GM12892 (cell line): ENCODE results near the gene NOVA1.

Experiments used
- POLR2A ChIP-seq: IDR thresholded peaks from 2 replicates; pipeline ENCODE4 v1.6.1; 2011; ENCODE audit warnings: low read depth, low read length, control low read depth
- POLR2AphosphoS5 ChIP-seq: IDR thresholded peaks from 2 replicates; pipeline ENCODE4 v1.6.1; 2011; ENCODE audit warnings: low read depth, low read length, control low read depth

- TF ChIP-seq POLR2A (no peak), POLR2AphosphoS5 (no peak)
Observed at GRCh38 chr14:26597589-26598080, at the start of gene NOVA1.
